Activated T-helper 1 cell treated with anti-CD3 and anti-CD28 coated beads, Interleukin-2, amount 50 U/mL, for 16 hours (primary cell): ENCODE results near the gene UNC5A.
"Not testable (repeated sequence)": the region's sequence is repeated elsewhere in the genome, so short reads cannot be mapped to it uniquely, and the experiment has no call there.

ENCODE experiments used
- DNase-seq, 2 donors: peaks; one replicate each; pipeline ENCODE4 v3.0.0-alpha.2; 2020; ENCODE audit warnings: low read depth in 1 of 2, low spot score in 1 of 2

The UNC5A gene

DNA sequence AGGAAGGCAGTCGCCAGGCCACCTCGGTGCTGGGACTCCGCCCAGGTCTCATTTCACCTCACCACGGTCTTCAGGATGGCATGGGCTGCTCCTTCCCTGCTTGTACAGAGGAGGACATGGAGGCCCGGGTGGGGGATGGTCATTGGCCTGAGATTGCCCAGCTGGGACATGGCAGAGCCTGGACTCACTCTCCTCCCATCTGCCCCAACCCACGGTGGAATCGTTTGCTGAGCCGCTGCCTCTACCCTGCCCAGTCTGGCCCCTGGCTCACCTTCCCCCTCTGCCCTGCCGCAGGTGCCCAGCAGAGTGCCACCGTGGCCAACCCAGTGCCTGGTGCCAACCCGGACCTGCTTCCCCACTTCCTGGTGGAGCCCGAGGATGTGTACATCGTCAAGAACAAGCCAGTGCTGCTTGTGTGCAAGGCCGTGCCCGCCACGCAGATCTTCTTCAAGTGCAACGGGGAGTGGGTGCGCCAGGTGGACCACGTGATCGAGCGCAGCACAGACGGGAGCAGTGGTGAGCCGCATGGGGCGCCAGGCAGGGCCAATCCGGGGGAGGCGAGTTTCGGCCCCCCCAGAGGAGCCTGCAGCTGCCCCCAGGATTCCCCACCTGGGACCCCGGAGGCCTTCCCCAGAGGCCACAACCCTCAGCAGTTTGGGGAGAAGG, 52.1 kb downstream of the UNC5A start:
- DNase-seq = no peak

DNA sequence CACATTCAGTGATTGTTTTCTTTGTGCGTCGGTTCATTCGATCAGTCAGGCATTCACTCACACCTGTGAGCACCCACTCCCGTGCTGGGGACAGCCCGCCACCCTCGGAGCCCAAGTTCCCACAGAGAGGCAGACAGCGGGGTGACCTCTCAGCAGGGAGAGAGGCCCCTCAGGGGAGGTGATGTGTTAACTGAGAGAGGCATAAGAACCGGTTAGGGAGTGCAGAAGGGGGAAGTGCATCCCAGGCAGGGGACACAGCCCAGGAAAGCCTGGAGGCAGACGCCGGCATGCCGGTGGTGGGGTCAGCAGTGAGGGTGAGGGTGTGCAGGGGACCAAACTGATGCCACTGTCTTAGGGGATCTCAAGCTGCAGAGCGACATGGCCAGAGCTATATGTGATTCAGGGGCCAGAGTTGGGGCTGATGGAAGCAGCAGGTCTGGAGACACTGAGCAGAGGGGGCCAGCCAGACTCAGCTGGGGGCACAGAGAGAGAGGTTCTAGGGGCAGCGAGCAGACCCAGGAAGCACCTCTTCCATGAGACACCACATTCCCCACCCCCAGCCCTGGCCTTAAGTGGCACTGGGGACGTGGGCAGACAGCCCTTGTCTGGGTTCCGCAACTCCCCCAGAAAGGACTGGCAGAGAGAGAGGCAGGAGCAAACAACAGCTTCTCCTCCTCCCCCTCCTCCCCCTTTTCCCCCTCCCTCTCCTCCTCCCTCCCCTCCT, 52.8 kb downstream of the UNC5A start:
- DNase-seq = no peak

DNA sequence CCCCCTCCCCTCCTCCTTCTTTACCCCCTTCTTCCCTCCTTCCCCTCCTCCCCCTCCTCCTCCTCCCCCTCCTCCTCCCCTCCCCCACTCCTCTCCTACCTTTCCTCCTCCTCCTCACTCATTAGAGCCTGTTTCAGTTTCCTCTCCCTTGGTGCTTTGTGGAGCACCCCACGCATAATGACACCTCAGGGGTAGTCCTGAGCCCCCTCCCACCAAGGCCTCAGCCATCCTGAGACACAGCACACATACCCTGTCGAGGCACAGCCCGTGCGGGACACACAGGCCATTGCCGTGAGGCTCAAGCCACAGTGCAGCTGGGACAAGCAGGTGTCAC, 53.4 kb downstream of the UNC5A start:
- DNase-seq = no peak

DNA sequence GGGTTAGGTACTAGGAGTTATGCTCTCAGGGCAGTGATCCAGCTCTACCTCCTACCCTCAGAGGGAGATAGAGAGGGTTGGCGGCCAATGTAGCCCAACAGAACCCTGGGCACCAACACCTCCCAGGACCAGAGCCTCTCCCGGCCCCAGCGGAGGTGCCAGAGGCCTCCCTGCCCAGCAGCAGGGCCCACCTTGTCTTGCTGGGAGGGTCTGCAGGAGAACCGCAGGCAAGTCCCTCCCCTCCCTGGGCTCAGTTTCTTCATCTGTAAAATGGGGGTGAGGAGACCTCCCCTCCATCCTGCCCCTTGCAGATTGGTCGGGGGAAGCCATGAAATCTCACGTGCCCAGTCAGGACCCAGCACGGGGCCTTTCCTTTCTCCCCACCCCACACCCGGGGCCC, 54.4 kb downstream of the UNC5A start:
- DNase-seq = no peak

DNA sequence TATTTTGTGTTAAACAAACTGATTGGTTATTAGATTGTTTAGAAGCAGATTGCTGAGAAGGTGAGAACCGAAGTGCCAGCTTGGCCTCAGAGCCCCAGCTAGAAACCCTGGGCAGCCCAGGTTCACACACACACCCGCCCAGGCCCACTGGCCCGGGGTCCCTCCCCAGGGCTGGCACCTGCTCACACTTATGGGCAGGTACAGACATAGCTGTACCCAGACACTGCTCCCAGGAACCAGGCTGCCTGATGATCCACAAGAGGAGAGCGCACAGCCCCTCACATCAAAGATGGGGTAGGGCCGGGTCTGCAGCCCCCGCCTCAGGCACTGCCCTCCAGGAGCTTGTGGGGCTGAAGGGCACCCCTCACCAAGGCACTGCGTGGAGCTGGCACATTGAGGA, 55.6 kb downstream of the UNC5A start:
- no peak for DNase-seq

DNA sequence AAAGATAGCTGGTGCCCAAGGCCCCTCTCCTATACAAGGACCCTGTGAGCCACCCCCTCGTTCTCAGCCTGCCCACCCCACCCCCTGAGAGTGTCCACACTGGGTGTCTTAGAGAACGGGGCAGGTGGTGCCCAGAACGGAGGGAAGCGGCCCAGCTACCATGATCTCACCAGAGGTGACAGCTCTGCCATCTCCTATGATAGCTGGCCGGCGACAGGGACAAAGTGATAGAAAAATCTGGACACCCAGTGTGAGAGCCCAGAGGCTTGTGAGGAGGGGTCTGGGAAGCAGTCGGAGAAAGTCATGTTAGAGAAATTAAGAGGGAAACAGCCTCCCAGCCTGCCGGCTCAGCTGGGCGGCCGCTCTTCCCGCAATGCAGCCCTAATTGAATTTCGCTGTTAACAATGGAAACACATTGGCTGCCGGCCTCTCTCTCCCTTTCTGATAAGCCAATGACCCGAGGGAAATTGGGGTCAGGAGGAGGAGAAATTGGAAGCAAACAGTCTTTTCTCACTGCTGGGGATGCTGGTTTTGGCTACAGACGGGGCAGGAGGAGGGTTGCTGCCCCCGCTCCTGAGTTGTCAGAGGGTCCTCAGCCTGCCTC, 56.5 kb downstream of the UNC5A start:
- no peak for DNase-seq

DNA sequence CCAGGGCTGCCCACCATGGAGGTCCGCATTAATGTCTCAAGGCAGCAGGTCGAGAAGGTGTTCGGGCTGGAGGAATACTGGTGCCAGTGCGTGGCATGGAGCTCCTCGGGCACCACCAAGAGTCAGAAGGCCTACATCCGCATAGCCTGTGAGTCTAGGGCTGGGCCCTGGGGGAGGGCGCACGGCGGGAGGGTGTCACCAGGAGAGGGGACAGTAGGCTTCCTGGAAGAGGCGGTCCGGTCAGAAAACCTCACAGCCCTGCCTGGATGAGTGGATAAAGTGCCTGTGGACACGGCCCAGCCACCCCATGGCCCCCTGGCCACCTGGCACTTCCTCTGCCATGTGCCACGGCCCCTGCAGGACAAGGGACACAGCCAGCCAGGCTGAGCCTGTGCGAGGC, 57.8 kb downstream of the UNC5A start:
- DNase-seq = no peak

DNA sequence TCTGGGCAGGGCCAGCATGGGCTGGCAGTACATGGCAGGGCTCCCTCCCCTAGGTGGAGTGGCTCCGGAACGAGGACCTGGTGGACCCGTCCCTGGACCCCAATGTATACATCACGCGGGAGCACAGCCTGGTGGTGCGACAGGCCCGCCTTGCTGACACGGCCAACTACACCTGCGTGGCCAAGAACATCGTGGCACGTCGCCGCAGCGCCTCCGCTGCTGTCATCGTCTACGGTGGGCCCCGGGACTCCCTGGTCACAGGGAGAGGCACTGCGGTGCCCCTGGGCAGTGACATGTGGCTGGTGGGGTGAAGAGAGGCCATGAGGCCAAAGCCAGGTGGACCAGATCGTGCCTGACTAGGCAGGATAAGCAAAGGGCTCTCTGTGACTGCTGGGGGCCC, 58.4 kb downstream of the UNC5A start:
- no peak for DNase-seq

DNA sequence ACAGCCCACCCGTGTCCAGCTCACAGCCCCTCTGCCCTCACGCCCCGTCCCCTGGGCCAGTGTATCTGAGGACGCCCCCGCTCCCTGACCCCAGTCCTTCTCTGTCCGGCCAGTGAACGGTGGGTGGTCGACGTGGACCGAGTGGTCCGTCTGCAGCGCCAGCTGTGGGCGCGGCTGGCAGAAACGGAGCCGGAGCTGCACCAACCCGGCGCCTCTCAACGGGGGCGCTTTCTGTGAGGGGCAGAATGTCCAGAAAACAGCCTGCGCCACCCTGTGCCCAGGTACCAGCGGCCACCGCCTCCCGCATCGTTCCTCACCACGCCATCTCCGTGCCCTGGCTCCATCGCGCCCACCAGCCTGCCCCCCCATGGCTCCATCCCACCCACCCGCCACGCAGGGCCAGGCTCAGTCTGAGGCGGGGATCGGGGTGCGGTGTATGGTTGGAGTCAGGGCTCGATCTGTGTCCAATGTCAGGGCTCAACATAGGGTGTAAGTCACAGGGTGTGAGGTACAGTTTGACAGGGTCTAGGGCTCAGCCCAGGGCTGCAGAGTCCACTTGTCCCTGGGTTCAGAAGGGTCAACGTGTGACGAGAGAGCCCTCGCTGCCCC, 59.2 kb downstream of the UNC5A start:
- no peak for DNase-seq

DNA sequence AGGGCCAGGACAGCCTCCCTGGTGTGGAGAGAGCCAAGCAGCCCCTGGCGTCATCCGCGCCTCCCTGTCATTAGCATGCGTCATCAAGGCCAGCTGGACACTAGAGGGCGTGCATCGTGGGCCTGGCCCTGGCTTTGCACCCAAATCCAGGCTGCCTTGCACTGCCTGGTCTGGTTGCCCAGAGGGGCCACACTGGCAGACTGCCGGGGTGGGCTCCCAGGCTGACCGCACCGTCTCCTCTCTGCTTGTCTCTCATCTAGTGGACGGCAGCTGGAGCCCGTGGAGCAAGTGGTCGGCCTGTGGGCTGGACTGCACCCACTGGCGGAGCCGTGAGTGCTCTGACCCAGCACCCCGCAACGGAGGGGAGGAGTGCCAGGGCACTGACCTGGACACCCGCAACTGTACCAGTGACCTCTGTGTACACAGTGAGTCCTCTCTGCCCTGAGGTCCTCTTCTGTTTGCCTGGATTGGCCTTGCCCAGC, 59.8 kb downstream of the UNC5A start:
- DNase-seq = no peak

DNA sequence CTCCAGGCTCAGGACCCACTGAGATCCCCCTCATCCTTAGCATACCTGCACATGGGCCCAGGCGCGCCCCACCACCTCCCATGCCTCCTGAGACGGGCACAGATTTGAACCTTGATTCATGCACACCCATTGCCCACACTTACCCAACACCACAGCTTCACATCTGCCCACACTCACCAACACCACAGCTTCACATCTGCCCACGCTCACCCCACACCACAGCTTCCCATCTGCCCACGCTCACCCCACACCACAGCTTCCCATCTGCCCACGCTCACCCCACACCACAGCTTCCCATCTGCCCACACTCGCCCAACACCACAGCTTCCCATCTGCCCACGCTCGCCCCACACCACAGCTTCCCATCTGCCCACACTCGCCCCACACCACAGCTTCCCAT, 60.3 kb downstream of the UNC5A start:
- not testable (repeated sequence) for DNase-seq

DNA sequence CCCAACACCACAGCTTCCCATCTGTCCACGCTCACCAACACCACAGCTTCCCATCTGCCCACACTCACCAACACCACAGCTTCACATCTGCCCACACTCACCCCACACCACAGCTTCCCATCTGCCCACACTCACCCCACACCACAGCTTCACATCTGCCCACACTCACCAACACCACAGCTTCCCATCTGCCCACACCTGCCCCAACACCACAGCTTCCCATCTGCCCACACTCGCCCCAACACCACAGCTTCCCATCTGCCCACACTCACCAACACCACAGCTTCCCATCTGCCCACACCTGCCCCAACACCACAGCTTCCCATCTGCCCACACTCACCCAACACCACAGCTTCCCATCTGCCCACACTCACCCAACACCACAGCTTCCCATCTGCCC, 62.2 kb downstream of the UNC5A start:
- not testable (repeated sequence) for DNase-seq

DNA sequence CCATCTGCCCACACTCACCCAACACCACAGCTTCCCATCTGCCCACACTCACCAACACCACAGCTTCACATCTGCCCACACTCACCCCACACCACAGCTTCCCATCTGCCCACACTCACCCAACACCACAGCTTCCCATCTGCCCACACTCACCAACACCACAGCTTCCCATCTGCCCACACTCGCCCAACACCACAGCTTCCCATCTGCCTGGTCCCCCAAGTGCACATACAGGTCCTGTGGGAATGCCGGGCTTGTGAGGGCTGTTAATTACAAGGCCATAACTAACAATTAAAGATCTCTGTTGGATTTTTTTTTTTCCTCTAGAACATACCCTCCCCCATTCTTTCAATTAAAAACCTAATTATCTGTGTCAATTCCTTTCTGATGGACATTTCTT, 62.7 kb downstream of the UNC5A start:
- not testable (repeated sequence) for DNase-seq

DNA sequence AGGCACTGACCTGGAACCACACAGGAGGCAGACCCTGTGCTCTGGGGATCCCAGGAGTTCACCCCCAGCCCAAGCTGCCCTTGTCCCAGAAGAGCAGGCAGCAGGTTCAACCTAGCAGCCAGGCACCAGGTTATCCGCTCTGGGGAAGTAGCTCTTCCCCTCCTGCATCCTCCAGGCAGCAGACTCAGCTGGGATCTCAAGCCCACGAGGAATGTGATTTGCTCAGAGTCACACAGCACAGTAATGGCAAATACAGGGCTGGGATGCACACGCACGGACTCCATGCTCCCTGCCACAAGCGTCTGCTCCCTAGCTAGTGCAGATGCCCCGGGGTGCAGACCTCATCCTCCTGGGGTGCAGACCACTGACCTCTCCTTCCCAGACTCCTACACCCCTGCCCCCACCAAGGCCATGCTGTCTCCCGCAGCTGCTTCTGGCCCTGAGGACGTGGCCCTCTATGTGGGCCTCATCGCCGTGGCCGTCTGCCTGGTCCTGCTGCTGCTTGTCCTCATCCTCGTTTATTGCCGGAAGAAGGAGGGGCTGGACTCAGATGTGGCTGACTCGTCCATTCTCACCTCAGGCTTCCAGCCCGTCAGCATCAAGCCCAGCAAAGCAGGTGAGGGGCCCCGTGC, 63.3 kb downstream of the UNC5A start:
- no peak for DNase-seq

DNA sequence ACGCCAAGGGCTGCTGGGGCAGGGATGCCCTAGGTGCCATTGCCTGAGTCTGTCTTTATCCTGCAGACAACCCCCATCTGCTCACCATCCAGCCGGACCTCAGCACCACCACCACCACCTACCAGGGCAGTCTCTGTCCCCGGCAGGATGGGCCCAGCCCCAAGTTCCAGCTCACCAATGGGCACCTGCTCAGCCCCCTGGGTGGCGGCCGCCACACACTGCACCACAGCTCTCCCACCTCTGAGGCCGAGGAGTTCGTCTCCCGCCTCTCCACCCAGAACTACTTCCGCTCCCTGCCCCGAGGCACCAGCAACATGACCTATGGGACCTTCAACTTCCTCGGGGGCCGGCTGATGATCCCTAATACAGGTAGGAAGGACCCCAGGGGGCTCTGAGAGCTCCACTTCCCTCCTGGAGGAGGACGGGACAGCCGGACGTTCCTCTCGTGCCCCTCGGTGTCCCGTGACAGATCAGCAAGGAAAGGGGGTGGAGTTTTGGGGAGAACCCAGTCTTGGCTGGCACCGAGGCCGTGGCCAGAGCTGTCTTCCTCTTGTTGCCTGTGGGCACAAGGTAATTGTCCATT, 63.9 kb downstream of the UNC5A start:
- DNase-seq = no peak

DNA sequence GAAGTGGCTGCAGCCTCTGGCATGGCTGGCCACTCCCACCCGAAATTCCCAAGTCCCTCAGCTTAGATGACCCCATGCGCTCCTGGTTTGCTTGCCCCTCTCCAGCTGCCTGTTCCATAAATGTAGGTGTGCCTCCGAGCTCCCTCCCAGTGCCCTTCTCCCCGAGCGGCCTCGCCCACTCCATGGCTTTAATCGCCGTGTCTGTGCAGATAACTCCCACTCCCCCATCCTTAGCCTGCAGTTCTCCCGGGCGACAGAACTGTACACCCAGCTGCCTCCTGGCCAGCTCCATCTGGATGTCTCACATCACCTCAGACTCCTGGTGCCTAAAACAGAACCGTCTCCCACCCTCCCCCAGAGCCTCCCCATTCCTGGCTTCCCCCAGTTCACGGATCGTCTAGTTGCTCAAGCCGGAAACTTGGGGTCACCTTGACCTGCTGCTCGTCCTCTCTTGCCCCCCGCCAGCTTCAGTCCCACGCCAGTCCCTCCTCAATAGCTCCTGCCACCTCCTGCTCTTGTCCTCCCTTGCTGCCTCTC, 64.7 kb downstream of the UNC5A start:
- no peak for DNase-seq

DNA sequence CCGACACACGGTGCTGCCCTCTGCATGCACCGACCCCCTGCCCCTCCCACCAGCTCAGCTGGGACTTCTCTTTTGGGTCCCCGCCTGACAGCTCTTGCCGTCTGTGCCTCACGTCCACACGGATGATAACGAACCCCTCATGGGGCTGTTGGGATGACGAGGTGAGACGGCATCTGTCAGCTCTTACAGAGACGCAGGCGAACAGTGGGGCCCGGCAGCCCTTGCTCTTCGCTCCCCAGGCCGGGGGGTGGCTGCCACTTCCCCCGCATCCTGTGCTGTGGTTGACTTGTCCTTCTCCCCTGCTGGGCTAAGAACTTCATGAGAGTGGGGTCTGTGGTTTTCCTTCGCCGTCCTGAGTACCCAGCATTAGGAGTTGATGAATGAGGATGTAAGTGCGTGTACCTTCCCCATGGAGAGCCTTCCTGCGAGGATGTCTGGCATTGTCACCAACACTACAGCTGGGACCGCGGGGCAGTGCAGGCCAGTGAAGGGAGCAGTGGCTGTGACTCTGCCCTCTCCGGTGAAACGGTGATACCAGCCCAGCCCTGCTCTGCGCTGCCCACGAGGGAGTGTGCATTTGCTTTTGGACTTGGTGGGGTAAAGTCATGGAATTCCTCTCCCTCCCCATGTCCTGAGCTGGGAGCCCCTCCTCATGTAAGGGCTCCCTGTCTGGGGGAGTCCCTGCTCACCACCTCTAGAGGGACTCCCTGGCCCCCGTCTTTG, 65.6 kb downstream of the UNC5A start:
- no peak for DNase-seq

DNA sequence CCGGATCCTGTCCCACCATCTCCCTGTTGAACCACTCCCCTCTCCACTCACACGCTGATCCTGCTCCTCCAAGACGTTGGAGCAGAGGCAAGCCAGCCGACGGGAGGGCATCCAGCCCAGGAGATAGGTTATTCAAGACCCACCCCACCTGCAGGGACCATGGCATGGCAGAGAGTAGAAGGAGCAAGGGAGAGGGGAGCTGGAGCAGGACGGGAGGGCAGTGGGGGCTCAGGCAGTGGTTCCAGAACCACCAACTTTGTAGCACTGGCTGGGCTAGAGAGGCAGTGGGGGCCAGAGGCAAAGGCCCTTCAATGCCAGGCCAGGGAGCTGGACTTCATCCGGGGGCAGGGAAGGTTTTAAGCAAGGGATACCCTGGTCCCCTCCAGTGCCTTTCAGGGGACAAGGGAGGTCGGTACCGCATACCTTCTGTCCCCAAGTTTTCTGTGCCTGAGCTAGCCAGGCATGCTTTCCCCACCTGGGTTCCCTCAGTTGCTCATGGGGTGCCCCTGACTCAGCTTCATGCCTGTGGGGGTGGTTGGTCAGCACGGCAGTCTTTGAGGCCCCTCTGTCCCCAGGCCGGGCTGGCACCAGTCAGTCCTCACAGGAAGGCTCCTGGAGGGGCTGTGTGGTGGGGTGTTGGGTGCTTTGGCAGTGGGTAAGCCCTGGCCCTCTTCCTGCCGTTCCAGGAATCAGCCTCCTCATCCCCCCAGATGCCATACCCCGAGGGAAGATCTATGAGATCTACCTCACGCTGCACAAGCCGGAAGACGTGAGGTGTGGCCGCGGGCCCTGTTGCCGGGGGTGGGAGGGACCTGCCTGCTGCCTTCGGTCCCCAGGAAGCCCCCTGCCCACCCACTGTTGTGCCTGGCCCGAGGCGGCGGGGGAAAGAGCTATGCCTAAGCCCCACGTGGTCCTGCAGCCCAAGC, 66.4 kb downstream of the UNC5A start:
- no peak for DNase-seq

DNA sequence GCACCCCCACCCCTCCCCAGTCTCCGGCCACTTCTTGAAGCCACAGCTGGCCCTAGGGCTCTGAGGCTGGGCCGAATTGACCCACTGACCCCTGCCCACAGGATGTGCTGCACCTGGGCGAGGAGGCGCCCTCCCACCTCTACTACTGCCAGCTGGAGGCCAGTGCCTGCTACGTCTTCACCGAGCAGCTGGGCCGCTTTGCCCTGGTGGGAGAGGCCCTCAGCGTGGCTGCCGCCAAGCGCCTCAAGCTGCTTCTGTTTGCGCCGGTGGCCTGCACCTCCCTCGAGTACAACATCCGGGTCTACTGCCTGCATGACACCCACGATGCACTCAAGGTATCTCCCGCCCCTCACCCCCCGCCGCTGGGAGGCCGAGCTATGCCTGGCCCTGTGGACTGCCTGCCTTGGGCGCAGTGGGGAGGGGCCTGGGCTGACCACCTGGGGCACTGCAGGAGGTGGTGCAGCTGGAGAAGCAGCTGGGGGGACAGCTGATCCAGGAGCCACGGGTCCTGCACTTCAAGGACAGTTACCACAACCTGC, 67.5 kb downstream of the UNC5A start:
- DNase-seq = no peak
